Measurements from ENCODE around the gene MPP1. TPM values are rescaled to one million over a fixed set of nuclear protein-coding genes. Genes with fewer than 3 reads are reported as not detected.

MPP1 gene
- total RNA-seq, 6 donors from 2014 or later, result 34.2 to 88.0 (median 52.4) TPM

DNA sequence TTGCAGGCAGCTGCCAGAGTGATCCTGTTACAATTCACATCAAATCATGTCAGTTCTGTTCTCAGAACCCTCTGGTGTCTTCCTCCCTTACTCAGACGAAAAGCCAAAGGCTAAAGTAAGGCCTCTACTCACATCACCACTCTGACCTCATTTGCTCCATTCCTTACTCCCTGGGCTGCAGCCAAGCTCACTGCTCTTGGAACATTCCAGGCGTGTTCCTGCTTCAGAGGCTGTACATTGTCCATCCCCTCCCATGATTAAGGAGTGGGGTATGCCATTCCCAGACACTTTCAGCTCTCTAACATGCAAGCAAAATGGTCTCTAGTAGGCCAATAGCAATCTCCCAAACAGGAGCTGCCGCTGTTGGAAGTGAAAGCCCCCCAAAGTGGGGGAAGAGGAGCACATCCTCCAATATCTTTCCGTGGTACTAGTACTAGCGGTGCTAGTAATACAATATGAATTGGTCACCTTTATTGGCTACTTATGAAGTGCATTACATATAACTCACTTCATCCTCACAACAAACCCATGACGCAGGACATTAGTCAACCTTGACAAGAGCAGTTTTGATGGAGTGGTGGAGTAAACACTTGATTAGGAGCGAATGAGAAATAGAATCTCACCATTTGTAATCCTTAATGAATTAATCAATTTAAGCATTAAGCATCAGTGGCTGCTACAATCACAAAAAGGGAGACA is 69.4 kb downstream of the MPP1 start:
- H3K4me3 ChIP-seq, result no peak overlapping the region
- TF ChIP-seq POLR2A (IDR thresholded peaks at IDR 0.05) (peak in 1 of 4 donors; percentile 15), EP300 (IDR thresholded peaks at IDR 0.05) (no peak), POLR2AphosphoS5 (IDR thresholded peaks at IDR 0.05) (peak; percentile 46 to 57), CTCF (IDR thresholded peaks at IDR 0.05) (no peak)
- WGBS, 2 donors, result 62 to 66% methylated on average over 7 of the region's 7 CpGs
- no peaks in the 10 kb centered on the region for H3K9me3 ChIP-seq
- DNase-seq, result peak in 1 of 2 donors; percentile 65
- peaks cover 55 to 77% (median 74%) of the 10 kb centered on the region in 4 donors for H3K4me1 ChIP-seq
- no peaks in the 10 kb centered on the region for H3K36me3 ChIP-seq
- ATAC-seq (ENCODE audit: low FRiP score in 2 of 2), result peak; percentile 73 to 80
- H3K27me3 ChIP-seq, result no peaks in the 10 kb centered on the region
- peak overlapping the region; percentile 81 to 86 (median 85) for H3K27ac ChIP-seq

DNA sequence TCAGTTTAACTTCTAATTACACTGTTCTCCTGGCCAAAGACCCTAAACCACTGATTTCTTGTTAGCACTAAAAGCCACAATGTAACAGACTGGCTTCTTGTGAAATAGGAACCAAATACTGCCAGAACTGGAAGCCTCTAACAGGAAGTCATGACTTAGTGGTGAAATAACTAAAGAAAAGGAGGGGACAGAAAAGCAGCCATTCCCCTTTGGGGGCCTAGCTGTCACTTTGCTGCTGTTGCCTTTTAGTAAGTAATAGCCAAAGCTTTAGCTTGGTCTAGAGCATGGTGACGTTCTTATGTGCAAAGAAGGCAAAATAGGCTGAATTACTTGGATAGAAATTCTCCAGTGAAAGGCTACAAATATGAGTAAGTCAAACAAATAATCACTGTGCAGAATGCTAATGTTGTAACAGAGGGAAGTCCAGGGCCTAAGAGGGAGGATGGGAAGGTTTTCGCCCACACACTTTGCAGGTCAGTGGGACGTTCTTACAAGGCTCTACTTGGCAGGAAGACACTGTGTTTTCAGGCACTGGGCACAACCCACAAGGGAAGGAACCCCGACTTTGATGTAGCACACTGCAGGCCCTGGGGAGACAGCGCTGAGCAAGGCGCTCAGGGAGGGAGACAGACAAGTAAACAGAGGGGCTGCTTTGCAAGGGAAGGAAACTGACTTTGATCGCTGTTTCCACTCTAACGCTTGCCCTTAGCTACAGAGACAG is 71.1 kb downstream of the MPP1 start:
- no peaks in the 10 kb centered on the region for H3K36me3 ChIP-seq
- no peaks in the 10 kb centered on the region for H3K9me3 ChIP-seq
- peaks cover 69 to 93% (median 89%) of the 10 kb centered on the region in 4 donors for H3K4me1 ChIP-seq
- WGBS, 2 donors, result 2 to 24% methylated on average over 8 of the region's 8 CpGs
- H3K27me3 ChIP-seq, result no peaks in the 10 kb centered on the region
- peak in 1 of 2 donors; percentile 71 for DNase-seq
- H3K4me3 ChIP-seq, result no peak overlapping the region
- H3K27ac ChIP-seq, result peak overlapping the region; percentile 81 to 86 (median 85)
- peak; percentile 31 to 66 for ATAC-seq (ENCODE audit: low FRiP score in 2 of 2)
- TF ChIP-seq POLR2A (IDR thresholded peaks at IDR 0.05), result peak in 1 of 4 donors; percentile 33
- no peak for TF ChIP-seq CTCF (IDR thresholded peaks at IDR 0.05)
- TF ChIP-seq POLR2AphosphoS5 (IDR thresholded peaks at IDR 0.05), result peak; percentile 42 to 60
- peak in 1 of 4 donors; percentile 23 for TF ChIP-seq EP300 (IDR thresholded peaks at IDR 0.05)

GRCh38 chrX:154733066-154733425 is 72.2 kb downstream of the MPP1 start:
- Histone ChIP-seq H3K4me3 (no peak overlapping the region), H3K27ac (peak overlapping the region; percentile 81 to 86 (median 85)), H3K9me3 (no peaks in the 10 kb centered on the region), H3K36me3 (no peaks in the 10 kb centered on the region), H3K4me1 (peaks cover 81 to 95% (median 92%) of the 10 kb centered on the region in 4 donors), H3K27me3 (no peaks in the 10 kb centered on the region)
- 73 to 78% methylated on average over 2 of the region's 2 CpGs for WGBS, 2 donors
- TF ChIP-seq POLR2A (IDR thresholded peaks at IDR 0.05) (no peak), EP300 (IDR thresholded peaks at IDR 0.05) (no peak), POLR2AphosphoS5 (IDR thresholded peaks at IDR 0.05) (no peak), CTCF (IDR thresholded peaks at IDR 0.05) (no peak)
- no peak for ATAC-seq (ENCODE audit: low FRiP score in 2 of 2)
- DNase-seq, result no peak

- 43 to 58% methylated on average over 4 to 5 of the region's 5 CpGs for WGBS, 2 donors
- H3K9me3 ChIP-seq, result no peaks in the 10 kb centered on the region
- peak in 1 of 2 donors; percentile 45 for DNase-seq
- ATAC-seq (ENCODE audit: low FRiP score in 2 of 2), result no peak
- TF ChIP-seq CTCF (IDR thresholded peaks at IDR 0.05) (no peak), POLR2AphosphoS5 (IDR thresholded peaks at IDR 0.05) (no peak), POLR2A (IDR thresholded peaks at IDR 0.05) (no peak), EP300 (IDR thresholded peaks at IDR 0.05) (no peak)
- H3K4me1 ChIP-seq, result peaks cover 84 to 96% (median 93%) of the 10 kb centered on the region in 4 donors
- peak overlapping the region; percentile 81 to 86 (median 85) for H3K27ac ChIP-seq
- H3K4me3 ChIP-seq, result no peak overlapping the region
- no peaks in the 10 kb centered on the region for H3K36me3 ChIP-seq
- H3K27me3 ChIP-seq, result no peaks in the 10 kb centered on the region
These were observed 72.7 kb downstream of the MPP1 start for GRCh38 chrX:154732421-154733065.

Data from upper lobe of left lung (tissue), 6 donors.